Endothelial cell of umbilical vein (primary cell): Measurements from ENCODE around the gene CCDC85A. TPM values are rescaled to one million over a fixed set of nuclear protein-coding genes. Genes with fewer than 3 reads are reported as not detected.

Experiments used
- BruUV-seq: library from RNA; stranded (reverse); fragments of 400-500 nt; replicated peaks from 2 replicates; lab custom pipeline; 2021; lab: Mats Ljungman, UMichigan
- CTCF ChIA-PET: fragments of 300-600, 350-600 bp; sonication (Branson Sonifier 250); formaldehyde crosslinking; loops from one replicate; lab custom pipeline; 2021; ENCODE audit warnings: antibody characterized with exemption, inconsistent platforms; lab: Charles Lee
- POLR2A ChIA-PET: fragments of 300-600, 350-600 bp; sonication (Branson Sonifier 250); formaldehyde crosslinking; loops from one replicate; lab custom pipeline; 2021; ENCODE audit warnings: antibody characterized with exemption, inconsistent platforms; lab: Charles Lee
- DNase-seq: peaks from one replicate; pipeline ENCODE4 v3.0.0-alpha.2; 2011; ENCODE audit warnings: low read depth, low spot score
- FAIRE-seq: peaks from 2 replicates; lab custom pipeline; 2011; peaks lifted over from hg19 to GRCh38; lab: Jason Lieb, UNC
- H2AFZ ChIP-seq: 2 replicates; pipeline ENCODE4 v1.6.0; 2012; ENCODE audit warnings: low read depth, low read length, control low read depth, inconsistent platforms
- H3K27ac ChIP-seq: 2 replicates; pipeline ENCODE4 v1.5.1; 2011; ENCODE audit warnings: low read depth, mild to moderate bottlenecking, control low read depth, low read length, moderate library complexity; ENCODE audit not compliant: insufficient read depth
- H3K27me3 ChIP-seq, 2 experiments: 2 replicates each; pipeline versions ENCODE4 v1.6.0 to v1.6.1; 2011; ENCODE audit warnings: low read length in 2 of 2, mixed read lengths in 1 of 2; ENCODE audit not compliant: control insufficient read depth in 2 of 2, insufficient read depth in 2 of 2
- H3K36me3 ChIP-seq, 2 experiments: 2 replicates in 1 of 2; 3 replicates in 1 of 2; pipeline ENCODE4 v1.5.1; 2011; ENCODE audit warnings: low read length in 2 of 2, mild to moderate bottlenecking in 1 of 2, moderate library complexity in 1 of 2; ENCODE audit not compliant: control insufficient read depth in 2 of 2, insufficient read depth in 2 of 2; ENCODE audit errors: extremely low read depth in 1 of 2
- H3K4me1 ChIP-seq: 3 replicates; pipeline ENCODE4 v1.5.1; 2011; ENCODE audit warnings: mild to moderate bottlenecking, low read length; ENCODE audit not compliant: control insufficient read depth, insufficient read depth; ENCODE audit errors: extremely low read depth
- H3K4me2 ChIP-seq: 2 replicates; pipeline ENCODE4 v1.6.1; 2011; ENCODE audit warnings: low read length, control low read depth, mixed read lengths; ENCODE audit not compliant: insufficient read depth
- H3K4me3 ChIP-seq, 3 experiments: fragments of 200-600 bp in 1 of 3; sonication (generic), shearing (Covaris generic) in 1 of 3; replicated peaks in 1 of 3; 2 replicates each; pipeline ENCODE4 v1.5.1; 2011 to 2016; ENCODE audit warnings: control low read depth in 3 of 3, low read length in 3 of 3, mild to moderate bottlenecking in 2 of 3, inconsistent platforms in 1 of 3, low read depth in 1 of 3, moderate library complexity in 1 of 3; ENCODE audit not compliant: insufficient read depth in 1 of 3
- H3K79me2 ChIP-seq: 2 replicates; pipeline ENCODE4 v1.6.0; 2012; ENCODE audit warnings: low read length, inconsistent platforms; ENCODE audit not compliant: control insufficient read depth, insufficient read depth
- H3K9ac ChIP-seq: replicated peaks from 2 replicates; pipeline ENCODE3; 2011; ENCODE audit warnings: low read length, control low read depth; ENCODE audit not compliant: insufficient read depth; ENCODE audit errors: extremely low read depth
- H3K9me1 ChIP-seq: replicated peaks from 3 replicates; pipeline ENCODE4 v1.6.0; 2011; ENCODE audit warnings: mild to moderate bottlenecking, low read length; ENCODE audit not compliant: control insufficient read depth, insufficient read depth; ENCODE audit errors: extremely low read depth
- H3K9me3 ChIP-seq: replicated peaks from 2 replicates; pipeline ENCODE4 v1.5.1; 2012; ENCODE audit warnings: low read length, inconsistent platforms; ENCODE audit not compliant: control insufficient read depth, insufficient read depth
- H4K20me1 ChIP-seq: replicated peaks from 2 replicates; pipeline ENCODE3; 2011; ENCODE audit warnings: mild to moderate bottlenecking, low read length; ENCODE audit not compliant: control insufficient read depth, insufficient read depth; ENCODE audit errors: extremely low read depth
- CTCF ChIP-seq, 2 donors: IDR thresholded peaks; 1 replicate in 1 of 2; 2 replicates in 1 of 2; pipeline ENCODE4 v1.5.1; 2011; ENCODE audit warnings: low read length in 2 of 2, mild to moderate bottlenecking in 2 of 2, moderate library complexity in 2 of 2, control low read depth in 1 of 2, inconsistent platforms in 1 of 2, low read depth in 1 of 2; ENCODE audit not compliant: insufficient read depth in 1 of 2; ENCODE audit errors: extremely low read depth in 1 of 2
- EZH2 ChIP-seq: IDR thresholded peaks from 2 replicates; pipeline ENCODE4 v1.6.1; 2012; ENCODE audit warnings: borderline replicate concordance, low read depth, mild to moderate bottlenecking, moderate library complexity, low read length, inconsistent platforms; ENCODE audit not compliant: severe bottlenecking
- FOS ChIP-seq: IDR thresholded peaks from 2 replicates; pipeline ENCODE4 v1.6.1; 2011; ENCODE audit warnings: mild to moderate bottlenecking, low read length, moderate library complexity, borderline replicate concordance; ENCODE audit not compliant: insufficient read depth
- GATA2 ChIP-seq: IDR thresholded peaks from 2 replicates; pipeline ENCODE4 v1.7.0; 2011; ENCODE audit warnings: low read depth, mild to moderate bottlenecking, moderate library complexity, mixed read lengths, low read length; ENCODE audit not compliant: insufficient read length, insufficient read depth
- JUN ChIP-seq: IDR thresholded peaks from 2 replicates; pipeline ENCODE4 v1.6.1; 2011; ENCODE audit warnings: borderline replicate concordance, low read depth; ENCODE audit not compliant: insufficient read length, insufficient read depth
- MYC ChIP-seq: IDR thresholded peaks from one replicate; pipeline ENCODE4 v1.6.1; 2011; ENCODE audit warnings: mild to moderate bottlenecking, low read depth, low read length
- POLR2A ChIP-seq: IDR thresholded peaks from 2 replicates; pipeline ENCODE4 v1.6.1; 2012; ENCODE audit warnings: low read depth, mild to moderate bottlenecking, control low read depth, low read length
- POLR2AphosphoS5 ChIP-seq: IDR thresholded peaks from 2 replicates; pipeline ENCODE4 v1.6.1; 2012; ENCODE audit warnings: low read depth, mild to moderate bottlenecking, control low read depth, low read length, moderate library complexity; ENCODE audit not compliant: insufficient read depth
- dilution Hi-C: fragments of 300-500 bp; cut with MboI; formaldehyde crosslinking; loops from one replicate; pipeline ENCODE4 v1.15.0; 2019; ENCODE audit warnings: low sequenced_read_pairs; ENCODE audit not compliant: extremely low pct_ligation_motif_present
- intact Hi-C: fragments of 100-400 bp; cut with micrococcal nuclease; formaldehyde crosslinking; loops from one replicate; pipeline ENCODE4 v1.10.0; 2022
- polyA plus RNA-seq, 4 experiments: library from polyadenylated mRNA; depleted of rRNA in 3 of 4; stranded (reverse) in 3 of 4; unstranded in 1 of 4; fragments of >200 nt; gene quantifications; 2 replicates each; pipeline versions ENCODE4 v1.2.1 to v1.2.3, GENCODE V29; 2011 to 2012; ENCODE audit warnings: missing spikeins in 1 of 4
- total RNA-seq: library from RNA; stranded (reverse); gene quantifications from 2 replicates; pipeline ENCODE4 v1.2.3, GENCODE V29; 2021
- TF ChIP-seq, protein P1 (sequence below): IDR thresholded peaks from 2 replicates; pipeline ENCODE4 v1.6.1; 2011; ENCODE audit not compliant: insufficient read depth, insufficient read length

The CCDC85A gene
- total and polyA plus RNA-seq, 2 donors (not counting 3 experiments of a cell fraction or from before 2014, with no cell fraction given), result 5.1 to 10.4 TPM

GRCh38 chr2:56376699-56377665 is 193.2 kb downstream of the CCDC85A start:
- no peaks in the 10 kb centered on the region for H3K9me1 ChIP-seq
- H3K4me1 ChIP-seq, result peaks cover 3% of the 10 kb centered on the region
- H3K27me3 ChIP-seq, result no peaks in the 10 kb centered on the region
- no peak overlapping the region for H3K4me3 ChIP-seq
- dilution Hi-C loops (no loop called here), intact Hi-C loops (no loop called here)
- H3K9ac ChIP-seq, result no peak overlapping the region
- no peak overlapping the region for H2AFZ ChIP-seq
- no TSS peak for BruUV-seq
- ChIA-PET CTCF (interaction anchor here (0.8 to 1.0 kb wide), 2 partner anchors 21 to 185 kb away, joined by 3 read pairs; no protein-coding TSS in a partner anchor), POLR2A (no interaction called here)
- H3K4me2 ChIP-seq, result no peak overlapping the region
- no peak overlapping the region for H3K27ac ChIP-seq
- no peaks in the 10 kb centered on the region for H4K20me1 ChIP-seq
- TF ChIP-seq GATA2 (no peak), MYC (no peak), POLR2AphosphoS5 (no peak), JUN (no peak), POLR2A (no peak), EZH2 (no peak), CTCF (IDR thresholded peaks at IDR 0.05; ENCODE audit: extremely low read depth in 1 of 2, insufficient read depth in 1 of 2, low read depth in 1 of 2, low read length in 2 of 2) (no peak), FOS (no peak)
- TF ChIP-seq, protein P1, sequence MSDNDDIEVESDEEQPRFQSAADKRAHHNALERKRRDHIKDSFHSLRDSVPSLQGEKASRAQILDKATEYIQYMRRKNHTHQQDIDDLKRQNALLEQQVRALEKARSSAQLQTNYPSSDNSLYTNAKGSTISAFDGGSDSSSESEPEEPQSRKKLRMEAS, result no peak
- no peaks in the 10 kb centered on the region for H3K9me3 ChIP-seq
- FAIRE-seq (no peak), DNase-seq (no peak)
- H3K36me3 ChIP-seq, result no peaks in the 10 kb centered on the region
- no peaks in the 10 kb centered on the region for H3K79me2 ChIP-seq
